Measurements from ENCODE around the gene NKX6-1.

Gene NKX6-1

GRCh38 chr4:84495118-84495793 lies 3.8 kb downstream of the NKX6-1 start:
- no peak for TF ChIP-seq CTCF (IDR thresholded peaks at IDR 0.05)
- no peaks in the 10 kb centered on the region for H3K36me3 ChIP-seq
- no peak overlapping the region for H3K4me3 ChIP-seq (ENCODE audit: low read depth in 1 of 2, low read length in 1 of 2)
- H3K9me3 ChIP-seq, result no peaks in the 10 kb centered on the region
- H3K4me1 ChIP-seq (ENCODE audit: control insufficient read depth in 1 of 2, insufficient read depth in 1 of 2, low read depth in 1 of 2, low read length in 1 of 2), result peaks cover 10 to 37% of the 10 kb centered on the region in 2 experiments
- H3K27ac ChIP-seq, result no peak overlapping the region
- peaks cover 100% of the 10 kb centered on the region for H3K27me3 ChIP-seq

DNA sequence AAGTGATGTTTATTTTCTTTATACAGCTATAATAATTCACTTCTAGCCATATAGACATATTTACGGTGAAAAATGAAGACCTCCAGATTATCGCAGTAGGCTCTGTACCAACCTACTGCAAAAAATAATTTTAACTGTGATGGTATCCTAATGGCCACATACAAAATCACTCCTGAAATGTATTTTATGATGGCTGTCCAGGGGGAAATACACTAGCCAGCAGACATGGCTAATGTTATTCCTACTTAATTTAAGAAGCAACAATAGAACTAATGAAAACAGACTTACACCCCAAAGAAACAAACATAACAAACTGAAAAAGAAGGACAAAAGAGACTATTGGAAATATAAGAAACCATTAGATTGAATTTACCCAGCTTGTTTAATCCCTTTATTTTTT lies 4.6 kb downstream of the NKX6-1 start:
- H3K9me3 ChIP-seq, result no peaks in the 10 kb centered on the region
- H3K27me3 ChIP-seq, result peaks cover 100% of the 10 kb centered on the region
- H3K4me3 ChIP-seq (ENCODE audit: low read depth in 1 of 2, low read length in 1 of 2), result no peak overlapping the region
- no peak for TF ChIP-seq CTCF (IDR thresholded peaks at IDR 0.05)
- H3K4me1 ChIP-seq (ENCODE audit: control insufficient read depth in 1 of 2, insufficient read depth in 1 of 2, low read depth in 1 of 2, low read length in 1 of 2), result peaks cover 10 to 35% of the 10 kb centered on the region in 2 experiments
- no peak overlapping the region for H3K27ac ChIP-seq
- H3K36me3 ChIP-seq, result no peaks in the 10 kb centered on the region

DNA sequence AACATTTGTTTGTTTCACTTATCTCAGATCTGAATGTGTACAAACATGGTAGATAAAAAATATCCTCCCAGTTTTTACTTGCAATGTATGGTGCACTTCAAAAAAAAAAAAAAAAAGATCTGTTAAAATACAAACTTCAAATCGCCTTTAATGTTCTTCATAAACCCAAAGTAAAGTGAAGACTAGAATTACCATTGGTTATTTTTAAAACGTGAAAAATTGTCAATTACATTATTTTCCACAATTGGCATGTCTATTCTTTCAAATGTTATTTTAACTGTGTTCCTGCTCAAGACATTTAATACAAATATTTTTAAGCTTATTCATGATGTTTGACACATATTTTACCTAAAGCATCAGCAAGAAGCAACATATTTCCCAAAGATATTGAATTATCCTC lies 5.0 kb downstream of the NKX6-1 start:
- TF ChIP-seq CTCF (IDR thresholded peaks at IDR 0.05), result no peak
- H3K9me3 ChIP-seq, result no peaks in the 10 kb centered on the region
- H3K4me1 ChIP-seq (ENCODE audit: control insufficient read depth in 1 of 2, insufficient read depth in 1 of 2, low read depth in 1 of 2, low read length in 1 of 2), result peaks cover 10 to 31% of the 10 kb centered on the region in 2 experiments
- H3K4me3 ChIP-seq (ENCODE audit: low read depth in 1 of 2, low read length in 1 of 2), result no peak overlapping the region
- no peak overlapping the region for H3K27ac ChIP-seq
- H3K36me3 ChIP-seq, result no peaks in the 10 kb centered on the region
- H3K27me3 ChIP-seq, result peaks cover 100% of the 10 kb centered on the region

DNA sequence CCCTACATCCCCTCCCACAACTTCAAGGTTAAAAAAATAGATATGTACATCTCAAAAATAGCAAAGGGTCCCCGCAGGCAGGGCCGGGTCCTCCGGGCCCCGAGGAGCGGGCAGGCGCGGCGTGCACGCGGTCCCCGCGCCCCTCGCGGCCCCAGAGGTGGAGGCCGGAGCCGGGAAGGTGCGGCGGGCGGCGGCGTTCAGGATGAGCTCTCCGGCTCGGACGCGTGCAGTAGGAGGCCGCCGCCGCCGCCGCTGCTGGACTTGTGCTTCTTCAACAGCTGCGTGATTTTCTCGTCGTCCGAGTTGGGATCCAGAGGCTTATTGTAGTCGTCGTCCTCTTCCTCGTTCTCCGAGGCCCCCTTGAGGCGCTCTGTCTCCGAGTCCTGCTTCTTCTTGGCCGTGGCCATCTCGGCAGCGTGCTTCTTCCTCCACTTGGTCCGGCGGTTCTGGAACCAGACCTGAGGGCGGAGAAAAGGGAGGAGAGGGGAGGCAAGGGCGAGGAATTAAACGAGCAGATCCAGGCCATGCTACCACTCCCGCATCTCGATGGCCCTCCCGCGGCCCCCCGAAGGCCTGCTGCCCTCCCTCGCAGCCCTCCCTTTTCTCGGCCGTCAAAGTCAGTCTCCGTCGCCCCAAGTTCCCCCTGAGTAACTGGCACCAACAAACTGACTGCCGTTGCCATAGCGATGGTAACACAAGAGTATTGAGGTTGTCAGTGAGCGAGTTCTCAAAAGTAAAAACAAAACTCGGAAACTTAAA lies 5.8 kb downstream of the NKX6-1 start:
- H3K9me3 ChIP-seq, result no peaks in the 10 kb centered on the region
- TF ChIP-seq CTCF (IDR thresholded peaks at IDR 0.05), result no peak
- H3K4me1 ChIP-seq (ENCODE audit: control insufficient read depth in 1 of 2, insufficient read depth in 1 of 2, low read depth in 1 of 2, low read length in 1 of 2), result peaks cover 6 to 24% of the 10 kb centered on the region in 2 experiments
- no peaks in the 10 kb centered on the region for H3K36me3 ChIP-seq
- no peak overlapping the region for H3K4me3 ChIP-seq (ENCODE audit: low read depth in 1 of 2, low read length in 1 of 2)
- H3K27ac ChIP-seq, result no peak overlapping the region
- peaks cover 100% of the 10 kb centered on the region for H3K27me3 ChIP-seq

- H3K27ac ChIP-seq, result no peak overlapping the region
- no peaks in the 10 kb centered on the region for H3K9me3 ChIP-seq
- no peak for TF ChIP-seq CTCF (IDR thresholded peaks at IDR 0.05)
- peaks cover under 1 to 18% of the 10 kb centered on the region in 2 experiments for H3K4me1 ChIP-seq (ENCODE audit: control insufficient read depth in 1 of 2, insufficient read depth in 1 of 2, low read depth in 1 of 2, low read length in 1 of 2)
- H3K36me3 ChIP-seq, result no peaks in the 10 kb centered on the region
- no peak overlapping the region for H3K4me3 ChIP-seq (ENCODE audit: low read depth in 1 of 2, low read length in 1 of 2)
- H3K27me3 ChIP-seq, result peaks cover 100% of the 10 kb centered on the region
These were observed 6.4 kb downstream of the NKX6-1 start for GRCh38 chr4:84492737-84493091.
